T-helper 17 cell (primary cell): ENCODE measurements around the gene AK3. TPM values are rescaled to one million over a fixed set of nuclear protein-coding genes. Genes with fewer than 3 reads are reported as not detected.
"Not testable (repeated sequence)": the region's sequence is repeated elsewhere in the genome, so short reads cannot be mapped to it uniquely, and the experiment has no call there.

Experiments used
- ATAC-seq: fragments of 150-1000 bp; cut with Tn5 transposase; 2 replicates; pipeline ENCODE4 v1.10.0; 2021; ENCODE audit warnings: mild to moderate bottlenecking, moderate library complexity
- DNase-seq, 3 donors: peaks; one replicate each; pipeline versions ENCODE4 v3.0.0 to v3.0.0-alpha.2; 2020 to 2021
- H3K9me3 ChIP-seq: one replicate; pipeline ENCODE4 v1.7.0; 2013; ENCODE audit warnings: low read length, mild to moderate bottlenecking; ENCODE audit not compliant: control insufficient read depth, poor library complexity, severe bottlenecking
- H3K27ac Mint-ChIP-seq: one replicate; pipeline ENCODE4 v1.8.0; 2022; ENCODE audit warnings: mild to moderate bottlenecking, moderate library complexity, mixed read lengths
- H3K27me3 Mint-ChIP-seq: one replicate; pipeline ENCODE4 v1.8.0; 2022; ENCODE audit warnings: mixed read lengths
- H3K36me3 Mint-ChIP-seq: one replicate; pipeline ENCODE4 v1.8.0; 2022; ENCODE audit warnings: low read depth, mixed read lengths
- H3K4me1 Mint-ChIP-seq: one replicate; pipeline ENCODE4 v1.8.0; 2022; ENCODE audit warnings: mild to moderate bottlenecking, mixed read lengths
- H3K4me3 Mint-ChIP-seq: one replicate; pipeline ENCODE4 v1.8.0; 2022; ENCODE audit warnings: mild to moderate bottlenecking, moderate library complexity, mixed read lengths
- total RNA-seq, 4 donors: library from RNA in 2 of 4; stranded (reverse) in 2 of 4; gene quantifications; one replicate each; pipeline ENCODE4 v1.2.3 and lab custom pipeline; 2022 to 2026

Gene AK3
- total RNA-seq, 2 donors from 2014 or later = 14.2 to 15.2 TPM

GRCh38 chr9:4764033-4764432, 23.0 kb upstream of the AK3 start:
- peak overlapping the region; percentile 74 for H3K27ac Mint-ChIP-seq
- peaks cover 5% of the 10 kb centered on the region for H3K4me1 Mint-ChIP-seq
- H3K9me3 ChIP-seq = no peaks in the 10 kb centered on the region
- H3K4me3 Mint-ChIP-seq = no peak overlapping the region
- H3K27me3 Mint-ChIP-seq = peaks cover 10% of the 10 kb centered on the region
- H3K36me3 Mint-ChIP-seq = peaks cover 5% of the 10 kb centered on the region
- DNase-seq (no peak), ATAC-seq (no peak)

- peak overlapping the region; percentile 74 for H3K27ac Mint-ChIP-seq
- peaks cover 10% of the 10 kb centered on the region for H3K27me3 Mint-ChIP-seq
- H3K4me3 Mint-ChIP-seq = peak overlapping the region; percentile 43
- H3K36me3 Mint-ChIP-seq = peaks cover 5% of the 10 kb centered on the region
- peak; percentile 35 for ATAC-seq
- H3K4me1 Mint-ChIP-seq = peaks cover 5% of the 10 kb centered on the region
- DNase-seq = no peak
- H3K9me3 ChIP-seq = no peaks in the 10 kb centered on the region
Observed at GRCh38 chr9:4762886-4763541, 22.0 kb upstream of the AK3 start.

- DNase-seq (peak; percentile 51 to 71 (median 56)), ATAC-seq (peak; percentile 82)
- no peaks in the 10 kb centered on the region for H3K9me3 ChIP-seq
- Mint-ChIP-seq H3K4me3 (peak overlapping the region; percentile 43), H3K27me3 (peaks cover 10% of the 10 kb centered on the region), H3K36me3 (peaks cover 5% of the 10 kb centered on the region), H3K4me1 (peaks cover 5% of the 10 kb centered on the region), H3K27ac (peak overlapping the region; percentile 34)
Observed at GRCh38 chr9:4762108-4762885, 21.3 kb upstream of the AK3 start.

GRCh38 chr9:4760122-4760521, 19.1 kb upstream of the AK3 start:
- Mint-ChIP-seq H3K36me3 (peaks cover 2% of the 10 kb centered on the region), H3K27ac (no peak overlapping the region), H3K4me3 (no peak overlapping the region), H3K27me3 (peaks cover 6% of the 10 kb centered on the region), H3K4me1 (peaks cover 5% of the 10 kb centered on the region)
- DNase-seq (no peak), ATAC-seq (no peak)
- no peaks in the 10 kb centered on the region for H3K9me3 ChIP-seq

GRCh38 chr9:4756420-4756819, 15.4 kb upstream of the AK3 start:
- Mint-ChIP-seq H3K4me1 (no peaks in the 10 kb centered on the region), H3K4me3 (no peak overlapping the region), H3K27ac (no peak overlapping the region), H3K36me3 (peaks cover 1% of the 10 kb centered on the region), H3K27me3 (peaks cover 2% of the 10 kb centered on the region)
- DNase-seq (no peak), ATAC-seq (no peak)
- no peaks in the 10 kb centered on the region for H3K9me3 ChIP-seq

GRCh38 chr9:4755026-4755609, 14.1 kb upstream of the AK3 start:
- Mint-ChIP-seq H3K36me3 (no peaks in the 10 kb centered on the region), H3K27ac (no peak overlapping the region), H3K4me1 (no peaks in the 10 kb centered on the region), H3K27me3 (peaks cover 4% of the 10 kb centered on the region), H3K4me3 (no peak overlapping the region)
- ATAC-seq (no peak), DNase-seq (no peak)
- no peaks in the 10 kb centered on the region for H3K9me3 ChIP-seq

GRCh38 chr9:4754530-4754929, 13.5 kb upstream of the AK3 start:
- H3K4me3 Mint-ChIP-seq, ATAC-seq, H3K27ac Mint-ChIP-seq, H3K4me1 Mint-ChIP-seq, H3K27me3 Mint-ChIP-seq, DNase-seq, H3K9me3 ChIP-seq, H3K36me3 Mint-ChIP-seq: not testable (repeated sequence)

- Mint-ChIP-seq H3K36me3 (no peaks in the 10 kb centered on the region), H3K4me1 (peaks cover 12% of the 10 kb centered on the region), H3K27me3 (peaks cover 14% of the 10 kb centered on the region), H3K27ac (no peak overlapping the region), H3K4me3 (no peak overlapping the region)
- DNase-seq (no peak), ATAC-seq (peak; percentile 71)
- H3K9me3 ChIP-seq = no peaks in the 10 kb centered on the region
Observed at GRCh38 chr9:4750023-4750673, 9.1 kb upstream of the AK3 start.

GRCh38 chr9:4748612-4749011, 7.6 kb upstream of the AK3 start:
- no peak overlapping the region for H3K27ac Mint-ChIP-seq
- H3K27me3 Mint-ChIP-seq = peaks cover 14% of the 10 kb centered on the region
- no peaks in the 10 kb centered on the region for H3K9me3 ChIP-seq
- ATAC-seq (no peak), DNase-seq (no peak)
- H3K4me3 Mint-ChIP-seq = no peak overlapping the region
- H3K4me1 Mint-ChIP-seq = peaks cover 12% of the 10 kb centered on the region
- no peaks in the 10 kb centered on the region for H3K36me3 Mint-ChIP-seq

GRCh38 chr9:4746278-4747030, 5.5 kb upstream of the AK3 start:
- DNase-seq (no peak), ATAC-seq (no peak)
- H3K27me3 Mint-ChIP-seq = peaks cover 14% of the 10 kb centered on the region
- no peaks in the 10 kb centered on the region for H3K36me3 Mint-ChIP-seq
- no peak overlapping the region for H3K27ac Mint-ChIP-seq
- H3K4me1 Mint-ChIP-seq = peaks cover 20% of the 10 kb centered on the region
- no peak overlapping the region for H3K4me3 Mint-ChIP-seq
- H3K9me3 ChIP-seq = no peaks in the 10 kb centered on the region

GRCh38 chr9:4743131-4743875, 2.3 kb upstream of the AK3 start:
- peak overlapping the region; percentile 31 for H3K4me3 Mint-ChIP-seq
- peaks cover 27% of the 10 kb centered on the region for H3K4me1 Mint-ChIP-seq
- ATAC-seq (no peak), DNase-seq (no peak)
- peak overlapping the region; percentile 81 for H3K27ac Mint-ChIP-seq
- peaks cover 4% of the 10 kb centered on the region for H3K36me3 Mint-ChIP-seq
- no peaks in the 10 kb centered on the region for H3K27me3 Mint-ChIP-seq
- no peaks in the 10 kb centered on the region for H3K9me3 ChIP-seq

GRCh38 chr9:4742246-4742645, 1.2 kb upstream of the AK3 start:
- H3K27ac Mint-ChIP-seq = peak overlapping the region; percentile 81
- peak overlapping the region; percentile 98 for H3K4me3 Mint-ChIP-seq
- DNase-seq (no peak), ATAC-seq (no peak)
- H3K4me1 Mint-ChIP-seq = peaks cover 28% of the 10 kb centered on the region
- H3K9me3 ChIP-seq = no peaks in the 10 kb centered on the region
- H3K36me3 Mint-ChIP-seq = peaks cover 4% of the 10 kb centered on the region
- H3K27me3 Mint-ChIP-seq = no peaks in the 10 kb centered on the region
